Measurements from ENCODE around the gene NOVA2.
"Not testable (repeated sequence)": the region's sequence is repeated elsewhere in the genome, so short reads cannot be mapped to it uniquely, and the experiment has no call there.

NOVA2 gene

DNA sequence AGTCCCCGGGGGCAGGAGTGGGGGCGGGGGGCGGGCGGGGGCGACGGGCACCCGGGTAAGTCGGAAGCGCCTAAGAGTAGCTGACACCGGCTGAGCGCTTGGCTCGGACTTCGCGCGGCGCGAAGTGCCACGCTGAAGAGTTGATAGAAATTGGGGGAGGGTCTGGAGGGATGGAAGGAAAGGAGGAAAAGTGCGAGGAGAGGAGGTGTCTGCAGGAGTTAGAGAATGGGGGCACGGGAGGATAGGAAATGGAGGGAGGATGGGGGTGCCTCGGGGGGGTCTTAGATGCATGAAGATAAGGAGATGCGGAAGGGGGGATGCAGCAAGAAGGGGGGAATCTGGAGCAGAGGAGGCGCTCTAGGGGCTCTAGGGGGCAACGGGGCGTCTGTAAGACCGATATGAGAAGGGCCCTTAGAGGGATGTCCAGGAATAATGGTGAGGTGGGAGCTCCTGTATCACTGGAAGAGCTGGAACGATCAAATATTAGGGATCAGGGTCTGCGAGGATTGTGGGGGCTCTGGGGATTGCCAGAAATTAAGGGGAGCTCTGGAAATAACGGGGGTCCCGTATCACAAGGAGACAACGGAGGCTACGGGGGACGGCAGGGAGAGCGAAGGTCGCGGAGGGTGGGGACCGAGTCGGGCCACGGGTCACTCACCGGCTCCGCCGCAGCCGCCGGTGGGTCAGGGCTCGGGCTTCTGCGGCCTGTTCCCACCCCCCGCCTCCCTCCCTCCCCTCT is 71.6 kb downstream of the NOVA2 start, which contains the start of gene MYPOP:
Gene MYPOP, minus strand, starts transcription at position 702 of the 739 bp plus-strand sequence. CDS start 840 bp downstream, outside the sequence.
- TF ChIP-seq SPI1 (IDR thresholded peaks at IDR 0.05; ENCODE audit: low read depth, low read length) (no peak), POLR2A (IDR thresholded peaks at IDR 0.05; ENCODE audit: low read depth, low read length) (no peak), POLR2AphosphoS5 (IDR thresholded peaks at IDR 0.05; ENCODE audit: low read depth, low read length) (no peak), PAX5 (IDR thresholded peaks at IDR 0.05; ENCODE audit: insufficient read depth, low read length, severe bottlenecking) (no peak), TAF1 (IDR thresholded peaks at IDR 0.05; ENCODE audit: low read depth, low read length) (no peak), POU2F2 (IDR thresholded peaks at IDR 0.05; ENCODE audit: low read depth, low read length) (no peak)
- DNase-seq (ENCODE audit: insufficient read length, low spot score) (no peak), FAIRE-seq (no peak)

DNA sequence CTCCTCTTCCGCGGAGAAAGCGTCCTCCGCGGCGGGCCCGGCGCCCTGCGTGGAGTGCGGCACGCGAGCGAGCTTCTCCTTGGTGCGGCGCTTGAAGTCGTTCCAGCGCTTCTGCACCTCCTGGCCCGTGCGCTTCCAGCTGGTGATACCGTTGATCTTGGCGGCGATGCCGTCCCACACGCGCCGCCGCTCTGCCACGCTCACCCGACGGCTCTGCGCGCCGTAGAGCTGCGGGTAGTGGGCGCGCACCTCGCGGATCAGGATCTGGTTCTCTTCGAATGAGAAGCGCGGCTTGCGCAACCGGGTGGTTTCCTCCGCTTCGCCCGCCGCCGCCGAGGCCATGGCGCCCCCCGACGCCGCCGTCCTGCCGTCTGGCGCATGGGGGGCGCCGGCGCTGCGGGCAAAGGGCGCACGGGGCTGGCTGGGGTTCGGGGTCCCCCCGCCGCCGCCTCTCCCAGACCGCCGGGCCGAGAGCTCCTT is 72.2 kb downstream of the NOVA2 start:
- FAIRE-seq (peak; percentile 71), DNase-seq (ENCODE audit: insufficient read length, low spot score) (no peak)
- no peak for TF ChIP-seq TAF1 (IDR thresholded peaks at IDR 0.05; ENCODE audit: low read depth, low read length)

DNA sequence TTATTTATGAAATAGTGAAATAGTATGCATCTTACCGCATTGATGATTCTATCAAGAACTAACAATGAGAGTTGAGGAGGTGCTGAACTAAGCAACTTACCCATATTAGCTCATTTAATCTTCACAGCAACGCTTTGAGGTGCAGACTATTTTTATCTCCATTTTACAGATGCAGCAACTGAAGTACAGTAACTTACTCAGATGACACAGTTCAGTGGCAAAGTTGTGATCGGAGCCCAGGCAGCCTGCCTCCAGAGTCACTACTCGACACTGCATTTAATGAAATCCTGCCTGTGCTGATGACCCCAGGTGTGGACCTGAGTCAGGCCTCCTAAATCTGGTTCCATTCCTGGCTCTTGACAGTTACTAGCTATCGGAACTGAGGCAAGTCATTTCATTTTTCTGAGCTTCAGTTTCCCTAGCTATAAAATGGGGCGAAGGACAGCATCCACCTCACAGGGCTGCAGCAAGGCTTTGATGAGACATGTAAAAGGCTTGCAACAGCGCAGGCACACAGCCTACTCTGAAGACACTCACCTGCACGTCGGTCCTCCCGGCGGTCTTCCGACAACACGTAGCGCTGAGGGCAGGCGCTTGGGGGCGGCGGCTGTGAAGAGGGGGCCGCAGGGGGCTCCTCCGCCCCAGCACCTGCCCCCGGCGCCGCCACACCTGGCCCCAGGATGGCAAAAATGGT is 72.8 kb downstream of the NOVA2 start:
- DNase-seq (ENCODE audit: insufficient read length, low spot score) (no peak), FAIRE-seq (no peak)
- TF ChIP-seq POU2F2 (IDR thresholded peaks at IDR 0.05; ENCODE audit: low read depth, low read length) (no peak), PAX5 (IDR thresholded peaks at IDR 0.05; ENCODE audit: insufficient read depth, low read length, severe bottlenecking) (no peak), POLR2A (IDR thresholded peaks at IDR 0.05; ENCODE audit: low read depth, low read length) (no peak), POLR2AphosphoS5 (IDR thresholded peaks at IDR 0.05; ENCODE audit: low read depth, low read length) (no peak), SPI1 (IDR thresholded peaks at IDR 0.05; ENCODE audit: low read depth, low read length) (no peak), TAF1 (IDR thresholded peaks at IDR 0.05; ENCODE audit: low read depth, low read length) (no peak)

DNA sequence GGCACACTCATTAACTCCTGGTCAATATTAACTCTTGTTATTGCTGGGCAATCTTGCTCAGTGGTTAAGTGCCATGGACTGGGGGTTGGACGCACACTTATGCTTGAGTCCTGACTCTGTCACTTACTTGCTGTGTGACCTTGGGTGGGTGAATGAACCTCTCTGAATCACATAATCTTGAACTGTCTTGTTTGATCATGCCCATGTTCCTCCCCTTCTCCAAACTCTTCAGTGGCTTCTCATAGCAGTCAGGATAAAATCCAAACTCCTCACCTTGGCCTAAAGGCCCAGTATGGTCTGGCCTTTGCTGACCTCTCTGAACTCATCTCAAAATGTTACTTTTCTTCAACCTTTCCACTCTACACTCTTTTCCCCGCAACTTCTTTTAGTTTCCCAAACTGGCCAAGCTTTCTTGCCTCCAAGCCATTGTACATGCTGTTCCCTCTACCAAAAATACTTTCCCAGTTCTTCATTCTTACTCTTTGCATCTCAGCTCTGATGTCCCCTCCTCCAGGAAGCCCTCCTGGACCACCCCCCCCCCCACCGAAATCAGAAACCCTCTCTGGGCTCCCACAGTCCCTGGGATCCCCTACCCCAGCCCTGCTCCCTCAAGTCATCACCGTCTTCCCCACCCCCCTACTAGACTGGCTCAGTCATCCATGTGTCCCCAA is 73.6 kb downstream of the NOVA2 start:
- FAIRE-seq: no peak
- DNase-seq (ENCODE audit: insufficient read length, low spot score): no peak
- TF ChIP-seq PAX5 (IDR thresholded peaks at IDR 0.05; ENCODE audit: insufficient read depth, low read length, severe bottlenecking): no peak
- no peak for TF ChIP-seq POU2F2 (IDR thresholded peaks at IDR 0.05; ENCODE audit: low read depth, low read length)
- TF ChIP-seq TAF1 (IDR thresholded peaks at IDR 0.05; ENCODE audit: low read depth, low read length): no peak
- no peak for TF ChIP-seq SPI1 (IDR thresholded peaks at IDR 0.05; ENCODE audit: low read depth, low read length)
- TF ChIP-seq POLR2AphosphoS5 (IDR thresholded peaks at IDR 0.05; ENCODE audit: low read depth, low read length): no peak
- no peak for TF ChIP-seq POLR2A (IDR thresholded peaks at IDR 0.05; ENCODE audit: low read depth, low read length)

DNA sequence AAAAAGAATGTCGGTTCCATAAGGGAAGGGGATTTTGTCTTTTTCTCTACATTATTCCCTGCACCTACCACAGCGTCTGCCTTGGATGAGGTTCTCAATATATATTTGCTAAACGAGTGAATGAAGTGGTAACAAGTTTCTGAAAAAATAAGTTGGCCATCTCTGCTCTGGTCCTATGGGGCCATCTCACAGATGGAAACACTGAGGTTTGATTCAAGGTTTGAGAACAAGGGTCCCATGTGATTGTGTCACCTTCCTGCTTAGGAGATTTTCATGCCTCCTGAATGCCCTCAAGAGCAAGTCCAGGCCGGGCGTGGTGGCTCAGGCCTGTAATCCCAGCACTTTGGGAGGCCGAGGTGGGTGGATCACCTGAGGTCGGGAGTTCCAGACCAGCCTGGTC is 74.4 kb downstream of the NOVA2 start:
- DNase-seq (ENCODE audit: insufficient read length, low spot score) (no peak), FAIRE-seq (no peak)
- TF ChIP-seq SPI1 (IDR thresholded peaks at IDR 0.05; ENCODE audit: low read depth, low read length) (no peak), POU2F2 (IDR thresholded peaks at IDR 0.05; ENCODE audit: low read depth, low read length) (no peak), POLR2A (IDR thresholded peaks at IDR 0.05; ENCODE audit: low read depth, low read length) (no peak), PAX5 (IDR thresholded peaks at IDR 0.05; ENCODE audit: insufficient read depth, low read length, severe bottlenecking) (no peak), TAF1 (IDR thresholded peaks at IDR 0.05; ENCODE audit: low read depth, low read length) (no peak), POLR2AphosphoS5 (IDR thresholded peaks at IDR 0.05; ENCODE audit: low read depth, low read length) (no peak)

DNA sequence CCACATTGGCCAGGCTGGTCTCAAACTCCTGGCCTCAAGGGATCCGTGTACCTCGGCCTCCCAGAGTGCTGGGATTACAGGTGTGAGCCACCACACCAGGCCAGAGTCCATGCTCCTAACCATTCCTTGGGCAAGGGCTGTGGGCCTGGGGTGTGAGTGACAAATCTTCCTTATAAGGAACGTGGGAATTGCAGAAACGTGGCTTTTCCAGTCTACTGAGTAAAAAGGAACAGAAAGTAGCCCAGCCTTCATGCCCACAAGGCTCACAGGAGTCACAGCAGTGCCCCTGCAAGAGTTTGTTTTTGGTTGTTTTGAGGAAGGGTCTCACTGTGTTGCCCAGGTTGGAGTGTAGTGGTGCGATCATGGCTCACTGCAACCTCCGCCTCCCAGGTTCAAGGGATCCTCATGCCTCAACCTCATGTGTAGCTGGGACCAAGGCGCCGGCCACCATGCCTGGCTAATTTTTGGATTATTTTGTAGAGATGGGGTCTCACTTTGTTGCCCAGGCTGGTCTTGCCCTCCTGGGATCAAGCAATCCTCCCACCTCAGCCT is 76.3 kb downstream of the NOVA2 start:
- DNase-seq (ENCODE audit: insufficient read length, low spot score) (no peak), FAIRE-seq (no peak)
- TF ChIP-seq PAX5 (IDR thresholded peaks at IDR 0.05; ENCODE audit: insufficient read depth, low read length, severe bottlenecking) (no peak), SPI1 (IDR thresholded peaks at IDR 0.05; ENCODE audit: low read depth, low read length) (0 out of 2 replicates have a peak, but pooled peaks have one; percentile 6)

DNA sequence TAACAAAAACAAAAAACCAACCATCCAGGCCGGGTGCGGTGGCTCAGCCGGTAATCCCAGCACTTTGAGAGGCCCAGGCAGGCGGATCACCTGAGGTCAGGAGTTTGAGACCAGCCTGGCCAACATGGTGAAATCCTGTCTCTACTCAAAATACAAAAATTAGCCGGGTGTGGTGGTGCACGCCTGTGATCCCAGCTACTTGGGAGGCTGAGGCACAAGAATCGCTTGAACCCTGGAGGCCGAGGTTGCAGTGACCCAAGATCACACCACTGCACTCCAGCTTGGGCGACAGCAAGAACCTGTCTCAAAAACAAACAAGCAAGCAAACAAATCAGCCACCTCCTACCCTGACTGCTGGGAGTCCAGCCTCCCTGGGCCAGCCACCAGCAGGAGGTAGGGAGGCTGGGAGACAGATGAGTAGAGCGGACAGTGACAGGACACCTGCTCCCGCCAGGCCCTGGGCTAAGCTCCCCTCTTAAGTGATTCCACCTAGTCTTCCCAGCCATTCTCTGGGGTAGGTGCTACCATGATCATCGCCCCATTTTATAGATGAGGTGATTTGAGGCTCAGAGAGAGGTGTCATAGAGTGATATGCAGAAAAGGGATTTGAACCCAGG is 77.6 kb downstream of the NOVA2 start:
- not testable (repeated sequence) for FAIRE-seq; DNase-seq (ENCODE audit: insufficient read length, low spot score)

DNA sequence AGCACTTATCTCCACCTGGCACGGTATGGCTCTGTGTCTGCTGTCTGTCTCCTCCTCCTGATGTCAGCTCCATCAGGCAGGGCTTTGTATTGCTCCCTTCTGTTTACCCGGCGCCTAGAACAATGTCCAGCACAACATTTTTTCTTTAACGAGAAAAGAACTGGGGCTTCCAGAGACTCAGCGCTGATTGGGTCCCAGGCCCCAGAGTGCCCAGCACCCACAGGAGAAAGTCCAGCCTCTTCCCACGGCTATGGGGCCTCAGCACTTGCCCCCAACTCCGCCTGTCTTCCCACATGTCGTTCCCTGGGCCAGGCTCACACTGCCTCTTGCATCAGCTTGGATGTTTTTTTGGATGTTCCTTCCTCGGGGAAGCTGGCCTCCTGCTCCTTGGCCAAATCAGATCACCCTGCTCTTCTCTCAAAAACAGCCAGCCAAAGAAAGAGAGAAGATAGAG is 78.1 kb downstream of the NOVA2 start:
- no peak for TF ChIP-seq POU2F2 (IDR thresholded peaks at IDR 0.05; ENCODE audit: low read depth, low read length)
- no peak for TF ChIP-seq POLR2AphosphoS5 (IDR thresholded peaks at IDR 0.05; ENCODE audit: low read depth, low read length)
- no peak for TF ChIP-seq PAX5 (IDR thresholded peaks at IDR 0.05; ENCODE audit: insufficient read depth, low read length, severe bottlenecking)
- no peak for TF ChIP-seq TAF1 (IDR thresholded peaks at IDR 0.05; ENCODE audit: low read depth, low read length)
- TF ChIP-seq SPI1 (IDR thresholded peaks at IDR 0.05; ENCODE audit: low read depth, low read length): no peak
- no peak for TF ChIP-seq POLR2A (IDR thresholded peaks at IDR 0.05; ENCODE audit: low read depth, low read length)
- FAIRE-seq: no peak
- DNase-seq (ENCODE audit: insufficient read length, low spot score): no peak

DNA sequence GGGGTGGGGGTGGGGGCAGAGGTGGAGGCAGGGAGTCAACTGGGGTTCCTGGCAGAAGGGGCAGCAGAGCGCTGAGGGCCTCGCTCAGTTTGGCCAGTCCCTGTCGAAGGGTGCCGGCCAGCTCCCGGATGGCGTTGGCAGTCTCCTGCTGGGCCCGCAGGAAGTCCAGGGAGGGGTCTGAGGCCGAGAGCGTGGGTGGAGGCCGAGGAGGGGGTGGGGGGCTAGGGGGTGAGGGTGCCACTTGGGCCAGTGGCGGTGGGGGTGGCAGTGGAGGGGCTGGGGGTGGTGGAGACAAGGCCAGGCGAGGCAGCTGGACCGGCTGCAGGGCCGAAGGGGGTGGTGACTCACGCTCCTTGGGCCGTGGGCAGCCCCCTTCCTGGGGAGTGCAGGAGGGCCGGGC is 82.8 kb downstream of the NOVA2 start:
- FAIRE-seq: no peak
- no peak for TF ChIP-seq TAF1 (IDR thresholded peaks at IDR 0.05; ENCODE audit: low read depth, low read length)
- TF ChIP-seq PAX5 (IDR thresholded peaks at IDR 0.05; ENCODE audit: insufficient read depth, low read length, severe bottlenecking): no peak
- no peak for TF ChIP-seq POLR2A (IDR thresholded peaks at IDR 0.05; ENCODE audit: low read depth, low read length)
- TF ChIP-seq POLR2AphosphoS5 (IDR thresholded peaks at IDR 0.05; ENCODE audit: low read depth, low read length): no peak
- TF ChIP-seq SPI1 (IDR thresholded peaks at IDR 0.05; ENCODE audit: low read depth, low read length): no peak
- no peak for TF ChIP-seq POU2F2 (IDR thresholded peaks at IDR 0.05; ENCODE audit: low read depth, low read length)

More for the DNA sequence above, 82.8 kb downstream of the NOVA2 start:
- DNase-seq (ENCODE audit: insufficient read length, low spot score): no peak
